ENCODE measurements around the gene TXLNA.

DNA sequence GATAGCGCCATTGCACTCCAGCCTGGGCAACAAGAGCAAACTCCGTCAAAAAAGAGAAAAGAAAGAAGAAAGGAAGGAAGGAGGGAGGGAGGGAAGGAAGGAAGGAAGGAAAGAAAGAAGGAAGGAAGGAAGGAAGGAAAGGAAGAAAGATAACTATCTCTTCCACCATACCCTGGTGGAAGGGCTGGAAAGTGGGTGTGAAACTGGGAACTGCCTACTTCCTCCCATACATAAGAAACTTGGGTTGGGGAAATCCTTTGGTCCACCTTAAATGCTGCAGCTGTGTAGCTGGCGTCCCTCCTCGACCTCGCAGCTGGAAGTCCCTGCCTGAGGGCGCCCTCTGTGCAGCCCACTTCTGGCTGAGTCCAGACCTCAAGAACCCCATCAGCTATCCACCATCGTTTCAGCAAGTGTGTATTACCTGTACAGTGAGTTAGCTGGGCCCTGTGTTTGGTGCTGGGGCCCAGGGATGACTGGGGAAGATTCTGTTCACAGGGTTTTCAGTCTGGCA lies 62.9 kb downstream of the TXLNA start:
- TF ChIP-seq, protein P1, sequence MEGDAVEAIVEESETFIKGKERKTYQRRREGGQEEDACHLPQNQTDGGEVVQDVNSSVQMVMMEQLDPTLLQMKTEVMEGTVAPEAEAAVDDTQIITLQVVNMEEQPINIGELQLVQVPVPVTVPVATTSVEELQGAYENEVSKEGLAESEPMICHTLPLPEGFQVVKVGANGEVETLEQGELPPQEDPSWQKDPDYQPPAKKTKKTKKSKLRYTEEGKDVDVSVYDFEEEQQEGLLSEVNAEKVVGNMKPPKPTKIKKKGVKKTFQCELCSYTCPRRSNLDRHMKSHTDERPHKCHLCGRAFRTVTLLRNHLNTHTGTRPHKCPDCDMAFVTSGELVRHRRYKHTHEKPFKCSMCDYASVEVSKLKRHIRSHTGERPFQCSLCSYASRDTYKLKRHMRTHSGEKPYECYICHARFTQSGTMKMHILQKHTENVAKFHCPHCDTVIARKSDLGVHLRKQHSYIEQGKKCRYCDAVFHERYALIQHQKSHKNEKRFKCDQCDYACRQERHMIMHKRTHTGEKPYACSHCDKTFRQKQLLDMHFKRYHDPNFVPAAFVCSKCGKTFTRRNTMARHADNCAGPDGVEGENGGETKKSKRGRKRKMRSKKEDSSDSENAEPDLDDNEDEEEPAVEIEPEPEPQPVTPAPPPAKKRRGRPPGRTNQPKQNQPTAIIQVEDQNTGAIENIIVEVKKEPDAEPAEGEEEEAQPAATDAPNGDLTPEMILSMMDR (optimal IDR thresholded peaks at IDR 0.05 in 1 of 3, IDR thresholded peaks at IDR 0.05 in 1 of 3, conservative IDR thresholded peaks at IDR 0.05 in 1 of 3; ENCODE audit: extremely low read depth in 1 of 3, insufficient read depth in 2 of 3, low read length in 3 of 3) = no peak
- no peak for TF ChIP-seq EZH2 (IDR thresholded peaks at IDR 0.05; ENCODE audit: low read length)

Data from keratinocyte (primary cell).